NCI-H526 (cell line): ENCODE data around the gene ADAMTS2.

ENCODE experiments used
- DNase-seq, 2 experiments: peaks; one replicate each; lab custom pipeline; 2025; lab: John Stamatoyannopoulos, UW

ADAMTS2 gene

GRCh38 chr5:179278546-179278945 lies 66.7 kb downstream of the ADAMTS2 start:
- DNase-seq: no peak

- no peak for DNase-seq
Observed at GRCh38 chr5:179278119-179278518, 67.1 kb downstream of the ADAMTS2 start.

- no peak for DNase-seq
Observed at GRCh38 chr5:179276838-179277395, 68.3 kb downstream of the ADAMTS2 start.

GRCh38 chr5:179275941-179276837 lies 69.1 kb downstream of the ADAMTS2 start:
- DNase-seq: no peak

GRCh38 chr5:179275381-179275878 lies 69.8 kb downstream of the ADAMTS2 start:
- no peak for DNase-seq

- DNase-seq: no peak
Observed at GRCh38 chr5:179274321-179275315, 70.6 kb downstream of the ADAMTS2 start.

GRCh38 chr5:179273441-179274145 lies 71.7 kb downstream of the ADAMTS2 start:
- no peak for DNase-seq

- no peak for DNase-seq
Observed at GRCh38 chr5:179273073-179273435, 72.2 kb downstream of the ADAMTS2 start.

- DNase-seq: no peak
Observed at GRCh38 chr5:179272326-179273072, 72.8 kb downstream of the ADAMTS2 start.

- DNase-seq: no peak
Observed at GRCh38 chr5:179271821-179272325, 73.4 kb downstream of the ADAMTS2 start.

GRCh38 chr5:179271428-179271734 lies 73.9 kb downstream of the ADAMTS2 start:
- DNase-seq: no peak

GRCh38 chr5:179270581-179271427 lies 74.5 kb downstream of the ADAMTS2 start:
- no peak for DNase-seq

GRCh38 chr5:179269781-179270543 lies 75.3 kb downstream of the ADAMTS2 start:
- no peak for DNase-seq

GRCh38 chr5:179268966-179269693 lies 76.1 kb downstream of the ADAMTS2 start:
- DNase-seq: no peak

GRCh38 chr5:179268399-179268952 lies 76.8 kb downstream of the ADAMTS2 start:
- no peak for DNase-seq

GRCh38 chr5:179267671-179268083 lies 77.6 kb downstream of the ADAMTS2 start:
- no peak for DNase-seq

GRCh38 chr5:179267071-179267670 lies 78.1 kb downstream of the ADAMTS2 start:
- no peak for DNase-seq
